ENCODE data around the gene LIMA1.

DNA sequence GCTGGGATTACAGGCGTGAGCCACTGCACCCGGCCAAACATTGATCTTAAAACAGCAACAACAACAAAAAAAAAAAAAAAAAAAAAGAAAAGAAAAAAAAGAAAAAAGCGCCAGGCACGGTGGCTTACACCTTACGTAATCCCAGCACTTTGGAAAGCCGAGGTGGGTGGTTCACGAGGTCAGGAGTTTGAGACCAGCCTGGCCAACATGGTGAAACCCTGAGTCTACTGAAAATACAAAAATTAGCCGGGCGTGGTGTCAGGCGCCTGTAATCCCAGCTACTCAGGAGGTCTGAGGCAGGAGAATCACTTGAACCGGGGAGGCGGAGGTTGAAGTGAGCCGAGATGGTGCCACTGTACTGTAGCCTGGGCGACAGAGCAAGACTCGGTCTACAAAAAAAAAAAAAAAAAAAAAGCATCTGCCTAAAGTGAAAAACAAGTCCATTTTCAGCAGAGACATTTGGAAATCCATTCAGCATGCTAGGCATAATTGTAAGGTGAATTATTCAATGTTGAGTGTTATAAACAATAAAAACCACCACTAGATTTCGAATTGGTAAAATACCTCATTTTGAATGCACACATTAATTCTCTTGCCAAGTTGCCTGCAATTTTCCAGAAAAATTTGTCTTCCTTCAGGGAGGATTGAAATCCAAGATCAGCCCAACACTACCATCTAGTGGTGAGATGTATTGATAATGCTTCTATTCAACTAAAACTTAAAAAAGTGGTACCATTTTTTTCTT, 108.2 kb downstream of the LIMA1 start:
- TF ChIP-seq, protein P1, sequence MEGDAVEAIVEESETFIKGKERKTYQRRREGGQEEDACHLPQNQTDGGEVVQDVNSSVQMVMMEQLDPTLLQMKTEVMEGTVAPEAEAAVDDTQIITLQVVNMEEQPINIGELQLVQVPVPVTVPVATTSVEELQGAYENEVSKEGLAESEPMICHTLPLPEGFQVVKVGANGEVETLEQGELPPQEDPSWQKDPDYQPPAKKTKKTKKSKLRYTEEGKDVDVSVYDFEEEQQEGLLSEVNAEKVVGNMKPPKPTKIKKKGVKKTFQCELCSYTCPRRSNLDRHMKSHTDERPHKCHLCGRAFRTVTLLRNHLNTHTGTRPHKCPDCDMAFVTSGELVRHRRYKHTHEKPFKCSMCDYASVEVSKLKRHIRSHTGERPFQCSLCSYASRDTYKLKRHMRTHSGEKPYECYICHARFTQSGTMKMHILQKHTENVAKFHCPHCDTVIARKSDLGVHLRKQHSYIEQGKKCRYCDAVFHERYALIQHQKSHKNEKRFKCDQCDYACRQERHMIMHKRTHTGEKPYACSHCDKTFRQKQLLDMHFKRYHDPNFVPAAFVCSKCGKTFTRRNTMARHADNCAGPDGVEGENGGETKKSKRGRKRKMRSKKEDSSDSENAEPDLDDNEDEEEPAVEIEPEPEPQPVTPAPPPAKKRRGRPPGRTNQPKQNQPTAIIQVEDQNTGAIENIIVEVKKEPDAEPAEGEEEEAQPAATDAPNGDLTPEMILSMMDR (conservative IDR thresholded peaks at IDR 0.05): peak; percentile 84
- no peak for TF ChIP-seq ZFX (IDR thresholded peaks at IDR 0.05)
